ENCODE results near the gene GPAM. TPM values are rescaled to one million over a fixed set of nuclear protein-coding genes. Genes with fewer than 3 reads are reported as not detected.

The GPAM gene
- total and polyA plus RNA-seq, 4 donors = 35.5 to 214 (median 147) TPM

- Histone ChIP-seq H3K9me3 (ENCODE audit: control insufficient read depth in 4 of 4, low read length in 3 of 4) (no peaks in the 10 kb centered on the region), H3K4me3 (ENCODE audit: low read depth in 1 of 3, low read length in 3 of 3) (no peak overlapping the region), H3K27me3 (ENCODE audit: control insufficient read depth in 4 of 4, insufficient read depth in 4 of 4, low read length in 3 of 4) (no peaks in the 10 kb centered on the region), H3K9ac (ENCODE audit: low read depth in 1 of 2, low read length in 2 of 2) (no peak overlapping the region), H3K36me3 (ENCODE audit: control insufficient read depth in 4 of 4, insufficient read depth in 3 of 4, low read depth in 1 of 4, low read length in 3 of 4) (peaks cover 16 to 85% (median 72%) of the 10 kb centered on the region in 4 donors), H3K27ac (ENCODE audit: low read depth in 1 of 2, low read length in 2 of 2) (no peak overlapping the region), H3K4me1 (ENCODE audit: control insufficient read depth in 4 of 4, insufficient read depth in 4 of 4, low read length in 3 of 4) (peaks cover 0 to 3% (median 0%) of the 10 kb centered on the region in 4 donors)
- DNase-seq (ENCODE audit: low spot score) = no peak
- WGBS = 94% methylated on average over 4 of the region's 4 CpGs
- TF ChIP-seq REST (IDR thresholded peaks at IDR 0.05) (no peak), RXRA (IDR thresholded peaks at IDR 0.05) (no peak), FOXA1 (IDR thresholded peaks at IDR 0.05) (no peak), NR2F2 (IDR thresholded peaks at IDR 0.05) (no peak), RAD21 (IDR thresholded peaks at IDR 0.05) (no peak), YY1 (IDR thresholded peaks at IDR 0.05) (no peak), CTCF (IDR thresholded peaks at IDR 0.05; ENCODE audit: low read depth, low read length, missing input control) (no peak), ZBTB33 (IDR thresholded peaks at IDR 0.05) (no peak)
These were observed 32.0 kb downstream of the GPAM start for GRCh38 chr10:112151524-112152039.

- Histone ChIP-seq H3K27ac (ENCODE audit: low read depth in 1 of 2, low read length in 2 of 2) (no peak overlapping the region), H3K4me3 (ENCODE audit: low read depth in 1 of 3, low read length in 3 of 3) (no peak overlapping the region), H3K4me1 (ENCODE audit: control insufficient read depth in 4 of 4, insufficient read depth in 4 of 4, low read length in 3 of 4) (peaks cover 0 to 3% (median 0%) of the 10 kb centered on the region in 4 donors), H3K9ac (ENCODE audit: low read depth in 1 of 2, low read length in 2 of 2) (no peak overlapping the region), H3K36me3 (ENCODE audit: control insufficient read depth in 4 of 4, insufficient read depth in 3 of 4, low read depth in 1 of 4, low read length in 3 of 4) (peaks cover 13 to 53% (median 41%) of the 10 kb centered on the region in 4 donors), H3K27me3 (ENCODE audit: control insufficient read depth in 4 of 4, insufficient read depth in 4 of 4, low read length in 3 of 4) (no peaks in the 10 kb centered on the region), H3K9me3 (ENCODE audit: control insufficient read depth in 4 of 4, low read length in 3 of 4) (no peaks in the 10 kb centered on the region)
- DNase-seq (ENCODE audit: low spot score) = no peak
- TF ChIP-seq CTCF (IDR thresholded peaks at IDR 0.05; ENCODE audit: low read depth, low read length, missing input control) (no peak), HNF4A (conservative IDR thresholded peaks at IDR 0.05) (no peak), JUND (IDR thresholded peaks at IDR 0.05) (no peak), MAX (IDR thresholded peaks at IDR 0.05) (no peak), EGR1 (IDR thresholded peaks at IDR 0.05; ENCODE audit: low read depth in 2 of 2) (no peak), TAF1 (conservative IDR thresholded peaks at IDR 0.05) (no peak), REST (IDR thresholded peaks at IDR 0.05) (no peak), ATF3 (IDR thresholded peaks at IDR 0.05) (no peak), YY1 (IDR thresholded peaks at IDR 0.05) (no peak), FOXA1 (IDR thresholded peaks at IDR 0.05) (no peak)
- 77% methylated on average over 3 of the region's 3 CpGs for WGBS
These were observed 35.2 kb downstream of the GPAM start for GRCh38 chr10:112148331-112148730.

Data from liver (tissue), 9 donors.